ENCODE data around the gene DDX25.

Gene DDX25

DNA sequence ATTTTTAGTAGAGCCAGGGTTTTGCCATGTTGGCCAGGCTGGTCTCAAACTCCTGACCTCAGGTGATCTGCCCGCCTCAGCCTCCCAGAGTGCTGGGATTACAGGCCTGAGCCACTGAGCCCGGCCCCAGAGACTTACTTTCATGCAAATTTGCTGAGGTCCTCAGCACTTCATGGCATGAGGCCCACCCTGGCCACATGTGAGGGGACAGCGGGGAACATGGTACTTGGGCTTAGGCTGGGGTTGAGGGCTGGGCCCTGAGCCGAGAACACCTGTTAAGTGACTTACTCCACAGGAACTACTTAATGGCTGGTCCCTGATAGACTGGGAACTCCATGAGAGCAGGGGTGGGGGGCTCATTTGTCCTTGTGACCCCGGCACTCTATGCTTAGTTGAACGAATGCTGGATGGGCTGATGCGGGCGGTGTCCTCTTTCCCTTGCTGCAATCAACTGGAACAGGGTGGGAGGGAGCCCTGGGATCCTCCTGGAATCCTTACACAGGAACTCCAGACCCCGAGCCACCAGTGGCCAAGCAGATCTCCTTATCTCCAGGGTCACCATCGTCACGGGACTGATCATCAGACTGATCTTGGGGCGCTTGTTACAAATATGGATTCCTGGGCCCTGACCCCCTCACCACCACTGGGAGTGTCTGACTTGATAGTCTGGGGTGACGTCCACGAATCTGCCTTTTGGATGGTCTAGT, 42.6 kb downstream of the DDX25 start:
- TF ChIP-seq, protein P1, sequence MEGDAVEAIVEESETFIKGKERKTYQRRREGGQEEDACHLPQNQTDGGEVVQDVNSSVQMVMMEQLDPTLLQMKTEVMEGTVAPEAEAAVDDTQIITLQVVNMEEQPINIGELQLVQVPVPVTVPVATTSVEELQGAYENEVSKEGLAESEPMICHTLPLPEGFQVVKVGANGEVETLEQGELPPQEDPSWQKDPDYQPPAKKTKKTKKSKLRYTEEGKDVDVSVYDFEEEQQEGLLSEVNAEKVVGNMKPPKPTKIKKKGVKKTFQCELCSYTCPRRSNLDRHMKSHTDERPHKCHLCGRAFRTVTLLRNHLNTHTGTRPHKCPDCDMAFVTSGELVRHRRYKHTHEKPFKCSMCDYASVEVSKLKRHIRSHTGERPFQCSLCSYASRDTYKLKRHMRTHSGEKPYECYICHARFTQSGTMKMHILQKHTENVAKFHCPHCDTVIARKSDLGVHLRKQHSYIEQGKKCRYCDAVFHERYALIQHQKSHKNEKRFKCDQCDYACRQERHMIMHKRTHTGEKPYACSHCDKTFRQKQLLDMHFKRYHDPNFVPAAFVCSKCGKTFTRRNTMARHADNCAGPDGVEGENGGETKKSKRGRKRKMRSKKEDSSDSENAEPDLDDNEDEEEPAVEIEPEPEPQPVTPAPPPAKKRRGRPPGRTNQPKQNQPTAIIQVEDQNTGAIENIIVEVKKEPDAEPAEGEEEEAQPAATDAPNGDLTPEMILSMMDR (IDR thresholded peaks at IDR 0.05; ENCODE audit: low read depth, low read length, missing control alignments) = no peak
- no peak for DNase-seq (ENCODE audit: extremely low read depth, low read depth)
- H3K4me3 ChIP-seq (replicated peaks; ENCODE audit: low read depth, low read length) = no peak overlapping the region

DNA sequence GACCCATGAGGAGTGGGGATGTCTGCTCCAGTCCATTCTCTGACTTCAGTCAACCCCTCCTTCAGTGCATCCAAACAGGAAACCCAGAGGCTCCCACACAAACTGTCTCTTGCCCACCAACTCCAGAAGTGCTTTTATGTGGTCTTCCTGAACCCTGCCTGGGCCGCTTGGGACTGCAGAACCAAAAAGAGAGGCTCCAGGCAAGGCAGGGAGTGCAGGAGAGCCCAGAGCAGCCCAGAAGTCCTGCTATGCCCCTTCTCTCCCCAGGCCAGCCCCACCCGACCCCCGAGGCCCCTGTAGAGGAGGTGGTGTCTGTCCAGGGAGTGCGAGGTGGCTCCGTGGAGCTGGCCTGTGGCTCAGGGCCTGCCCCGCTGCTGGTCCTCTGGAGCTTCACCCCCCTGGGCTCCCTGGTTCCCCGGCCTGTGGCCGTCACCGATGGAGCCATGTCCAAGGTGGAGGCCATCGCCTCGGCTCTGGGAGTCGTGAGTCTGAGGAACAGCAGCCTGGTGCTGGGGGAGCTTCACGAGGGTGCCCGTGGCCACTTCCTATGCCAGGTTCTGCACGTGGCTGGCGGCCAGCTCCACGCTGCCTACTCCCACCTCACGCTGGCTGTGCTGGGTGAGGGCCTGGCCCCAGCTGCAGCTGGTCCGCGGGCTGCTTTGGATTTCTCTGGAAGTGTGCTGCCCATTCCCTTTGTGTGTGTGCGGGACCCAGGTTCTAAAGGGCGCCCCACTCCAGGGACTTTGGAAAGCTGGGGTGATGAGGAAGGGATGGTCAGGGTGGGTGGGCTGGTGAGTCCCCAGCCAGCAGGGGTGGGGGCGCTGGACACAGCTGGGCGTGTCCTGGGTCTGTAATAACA, 43.3 kb downstream of the DDX25 start:
- no peak for DNase-seq (ENCODE audit: extremely low read depth, low read depth)
- TF ChIP-seq, protein P1 (IDR thresholded peaks at IDR 0.05; ENCODE audit: low read depth, low read length, missing control alignments) = no peak
- H3K4me3 ChIP-seq (replicated peaks; ENCODE audit: low read depth, low read length) = no peak overlapping the region

DNA sequence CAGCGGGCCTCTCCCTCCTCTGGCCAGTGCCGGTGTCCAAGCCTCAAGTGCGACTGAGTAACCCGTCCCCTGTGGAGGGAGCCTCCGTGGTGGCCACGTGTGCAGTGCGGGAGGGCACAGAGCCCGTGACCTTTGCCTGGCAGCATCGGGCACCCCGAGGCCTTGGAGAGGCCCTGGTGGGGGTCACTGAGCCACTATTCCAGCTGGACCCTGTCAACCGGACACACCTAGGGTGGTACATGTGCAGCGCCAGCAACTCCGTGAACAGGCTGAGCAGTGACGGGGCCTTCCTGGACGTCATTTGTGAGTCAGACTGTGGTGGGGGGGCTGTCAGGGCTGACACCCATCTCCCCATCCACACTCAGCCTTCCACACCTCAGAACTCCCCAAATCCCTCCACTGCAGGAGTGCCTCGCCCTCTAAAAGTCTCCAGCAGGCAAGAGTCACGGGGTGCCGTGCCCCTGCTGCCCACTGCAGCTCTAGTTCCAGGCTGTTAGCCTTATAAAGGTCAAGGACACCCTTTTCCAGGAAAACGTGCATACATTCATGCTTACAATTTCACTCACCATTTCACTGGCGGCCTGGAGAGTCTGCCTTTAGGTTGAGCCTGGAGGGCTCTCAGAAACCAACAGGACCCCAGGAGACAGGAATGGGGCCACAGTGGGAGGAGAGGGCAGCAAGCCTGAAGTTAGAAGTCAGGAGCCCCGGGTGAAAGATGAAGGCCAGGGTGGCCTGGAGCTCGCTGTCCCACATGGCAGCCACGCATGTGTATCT, 44.2 kb downstream of the DDX25 start:
- TF ChIP-seq, protein P1 (IDR thresholded peaks at IDR 0.05; ENCODE audit: low read depth, low read length, missing control alignments) = no peak
- no peak overlapping the region for H3K4me3 ChIP-seq (replicated peaks; ENCODE audit: low read depth, low read length)
- DNase-seq (ENCODE audit: extremely low read depth, low read depth) = no peak

DNA sequence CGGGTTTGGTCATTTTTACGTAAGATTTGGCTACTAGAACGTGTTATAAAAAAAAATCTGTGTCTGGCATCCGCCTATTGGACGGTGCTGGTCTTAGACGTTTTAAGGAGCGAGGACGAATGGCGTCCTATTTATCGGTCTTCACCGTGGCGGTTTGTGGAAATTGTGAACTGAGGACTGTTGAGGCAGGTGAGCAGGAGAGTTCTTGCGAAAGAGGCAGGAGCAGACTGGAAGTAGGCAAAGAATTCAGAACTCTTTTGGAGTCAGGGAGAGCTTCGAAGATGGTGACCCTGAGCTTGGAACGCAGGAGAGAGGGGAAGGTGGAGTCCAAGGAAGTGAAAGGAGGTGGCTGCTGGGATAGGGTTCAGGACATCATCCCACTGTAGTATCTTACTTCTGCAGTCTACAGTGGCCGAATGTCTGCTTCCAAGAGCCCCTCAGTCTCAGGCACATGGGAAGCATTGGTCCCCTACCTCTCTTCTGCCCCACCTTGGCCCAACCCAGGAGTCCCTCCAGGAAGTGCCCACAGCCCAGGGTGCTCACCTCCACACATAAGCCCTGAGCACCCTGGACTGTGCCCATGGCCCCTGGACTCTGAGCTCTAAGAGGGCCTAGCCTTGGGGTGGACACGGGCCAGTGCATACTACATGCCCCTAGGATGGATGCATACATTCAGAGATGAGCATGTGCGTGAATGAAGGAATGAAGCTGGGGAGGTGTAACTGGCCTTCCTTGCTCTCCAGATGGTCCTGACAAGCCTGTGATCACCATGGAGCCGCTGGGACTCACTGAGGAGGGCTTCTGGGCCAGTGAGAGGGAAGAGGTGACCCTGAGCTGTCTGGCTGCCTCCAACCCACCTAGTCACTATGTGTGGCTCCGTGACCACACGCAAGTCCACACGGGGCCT, 45.2 kb downstream of the DDX25 start:
- TF ChIP-seq, protein P1 (IDR thresholded peaks at IDR 0.05; ENCODE audit: low read depth, low read length, missing control alignments) = no peak
- DNase-seq (ENCODE audit: extremely low read depth, low read depth) = no peak
- no peak overlapping the region for H3K4me3 ChIP-seq (replicated peaks; ENCODE audit: low read depth, low read length)

DNA sequence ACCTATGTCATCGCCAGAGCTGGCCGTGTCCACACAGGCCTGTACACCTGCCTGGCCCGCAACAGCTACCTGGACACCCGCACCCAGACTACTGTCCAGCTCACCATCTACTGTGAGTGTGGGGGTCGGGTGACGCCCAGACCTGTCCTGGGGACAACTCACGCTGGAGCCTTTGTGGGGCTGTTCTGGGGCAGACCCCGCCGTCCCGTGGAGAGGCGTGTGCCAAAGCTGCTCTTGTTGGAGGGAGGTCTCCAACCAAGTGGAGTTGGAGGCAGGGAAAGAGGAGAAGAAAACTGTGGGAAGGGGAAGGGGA, 45.8 kb downstream of the DDX25 start:
- DNase-seq (ENCODE audit: extremely low read depth, low read depth) = no peak
- TF ChIP-seq, protein P1 (IDR thresholded peaks at IDR 0.05; ENCODE audit: low read depth, low read length, missing control alignments) = no peak
- H3K4me3 ChIP-seq (replicated peaks; ENCODE audit: low read depth, low read length) = no peak overlapping the region

Measured in HFF-Myc (cell line).